HEK293 (cell line): ENCODE measurements around the gene NARF.

Experiments used
- BCL6B ChIP-seq: fragments of 450-650 bp; formaldehyde crosslinking; IDR thresholded peaks from 2 replicates; pipeline ENCODE4 v1.5.1; 2017; ENCODE audit warnings: missing biosample characterization, missing genetic modification characterization
- FEZF1 ChIP-seq: fragments of 450-650 bp; formaldehyde crosslinking; IDR thresholded peaks from 2 replicates; pipeline ENCODE4 v1.5.1; 2016; ENCODE audit warnings: missing biosample characterization, missing genetic modification characterization
- GLI4 ChIP-seq: fragments of 450-650 bp; formaldehyde crosslinking; IDR thresholded peaks from 2 replicates; pipeline ENCODE4 v1.5.1; 2016; ENCODE audit warnings: missing biosample characterization, missing genetic modification characterization
- HOXC10 ChIP-seq: sonication (generic); formaldehyde crosslinking; IDR thresholded peaks from 2 replicates; pipeline ENCODE4 v1.8.1; 2023; ENCODE audit warnings: mild to moderate bottlenecking, missing genetic modification reagents
- KLF1 ChIP-seq: fragments of 450-650 bp; formaldehyde crosslinking; IDR thresholded peaks from 2 replicates; pipeline ENCODE4 v1.5.1; 2016; ENCODE audit warnings: missing biosample characterization, missing genetic modification characterization
- KLF8 ChIP-seq: fragments of 450-650 bp; formaldehyde crosslinking; IDR thresholded peaks from 2 replicates; pipeline ENCODE4 v1.5.1; 2016; ENCODE audit warnings: missing biosample characterization, missing genetic modification characterization
- KLF9 ChIP-seq: fragments of 450-650 bp; formaldehyde crosslinking; IDR thresholded peaks from 2 replicates; pipeline ENCODE4 v1.5.1; 2016; ENCODE audit warnings: missing biosample characterization, missing genetic modification characterization, low read depth
- MYNN ChIP-seq: fragments of 450-650 bp; formaldehyde crosslinking; IDR thresholded peaks from 2 replicates; pipeline ENCODE4 v1.5.1; 2016; ENCODE audit warnings: missing biosample characterization, missing genetic modification characterization, borderline replicate concordance
- RBAK ChIP-seq: fragments of 450-650 bp; formaldehyde crosslinking; IDR thresholded peaks from 2 replicates; pipeline ENCODE4 v1.5.1; 2016; ENCODE audit warnings: missing biosample characterization, missing genetic modification characterization
- YY2 ChIP-seq: fragments of 450-650 bp; formaldehyde crosslinking; IDR thresholded peaks from 2 replicates; pipeline ENCODE4 v1.5.1; 2016; ENCODE audit warnings: missing biosample characterization, missing genetic modification characterization
- ZBTB1 ChIP-seq: fragments of 450-650 bp; formaldehyde crosslinking; IDR thresholded peaks from 2 replicates; pipeline ENCODE4 v1.5.1; 2016; ENCODE audit warnings: missing biosample characterization, missing genetic modification characterization
- ZBTB26 ChIP-seq: fragments of 450-650 bp; formaldehyde crosslinking; optimal IDR thresholded peaks from 2 replicates; pipeline ENCODE3; 2016; ENCODE audit warnings: missing biosample characterization, mild to moderate bottlenecking, missing genetic modification characterization
- ZBTB48 ChIP-seq: fragments of 450-650 bp; formaldehyde crosslinking; IDR thresholded peaks from 2 replicates; pipeline ENCODE4 v1.5.1; 2016; ENCODE audit warnings: missing biosample characterization, missing genetic modification characterization
- ZFP41 ChIP-seq: fragments of 450-650 bp; formaldehyde crosslinking; IDR thresholded peaks from 2 replicates; pipeline ENCODE4 v1.5.1; 2016; ENCODE audit warnings: missing biosample characterization, missing genetic modification characterization, borderline replicate concordance
- ZNF114 ChIP-seq: fragments of 450-650 bp; formaldehyde crosslinking; IDR thresholded peaks from 2 replicates; pipeline ENCODE4 v1.5.0; 2017; ENCODE audit warnings: missing biosample characterization, missing genetic modification characterization
- ZNF132 ChIP-seq: fragments of 450-650 bp; formaldehyde crosslinking; IDR thresholded peaks from 2 replicates; pipeline ENCODE4 v1.5.1; 2017; ENCODE audit warnings: missing biosample characterization, missing genetic modification characterization, borderline replicate concordance
- ZNF148 ChIP-seq: fragments of 450-650 bp; formaldehyde crosslinking; IDR thresholded peaks from 2 replicates; pipeline ENCODE4 v1.5.0; 2017; ENCODE audit warnings: missing biosample characterization, missing genetic modification characterization, borderline replicate concordance
- ZNF155 ChIP-seq: fragments of 450-650 bp; formaldehyde crosslinking; IDR thresholded peaks from 2 replicates; pipeline ENCODE4 v1.5.1; 2016; ENCODE audit warnings: missing biosample characterization, missing genetic modification characterization
- ZNF157 ChIP-seq: fragments of 450-650 bp; formaldehyde crosslinking; IDR thresholded peaks from 2 replicates; pipeline ENCODE4 v1.5.1; 2016; ENCODE audit warnings: missing biosample characterization, missing genetic modification characterization
- ZNF175 ChIP-seq: fragments of 450-650 bp; formaldehyde crosslinking; IDR thresholded peaks from 2 replicates; pipeline ENCODE4 v1.5.1; 2016; ENCODE audit warnings: missing biosample characterization, missing genetic modification characterization
- ZNF184 ChIP-seq: fragments of 450-650 bp; IDR thresholded peaks from 2 replicates; pipeline ENCODE4 v1.5.1; 2018; ENCODE audit warnings: missing biosample characterization, mild to moderate bottlenecking, missing genetic modification characterization
- ZNF302 ChIP-seq: fragments of 450-650 bp; formaldehyde crosslinking; IDR thresholded peaks from 2 replicates; pipeline ENCODE4 v1.5.1; 2016; ENCODE audit warnings: missing biosample characterization, missing genetic modification characterization, low read depth
- ZNF341 ChIP-seq: fragments of 450-650 bp; formaldehyde crosslinking; IDR thresholded peaks from 2 replicates; pipeline ENCODE4; 2016; ENCODE audit warnings: low read depth, missing biosample characterization, missing genetic modification characterization
- ZNF350 ChIP-seq: fragments of 450-650 bp; formaldehyde crosslinking; IDR thresholded peaks from 2 replicates; pipeline ENCODE4 v1.5.0; 2017; ENCODE audit warnings: missing biosample characterization, mild to moderate bottlenecking, missing genetic modification characterization
- ZNF366 ChIP-seq: fragments of 450-650 bp; formaldehyde crosslinking; conservative IDR thresholded peaks from 2 replicates; pipeline ENCODE4 v1.5.1; 2016; ENCODE audit warnings: missing biosample characterization, missing genetic modification characterization
- ZNF394 ChIP-seq: fragments of 450-650 bp; formaldehyde crosslinking; IDR thresholded peaks from 2 replicates; pipeline ENCODE4 v1.5.1; 2016; ENCODE audit warnings: missing biosample characterization, missing genetic modification characterization, mild to moderate bottlenecking, moderate library complexity, borderline replicate concordance
- ZNF510 ChIP-seq: fragments of 450-650 bp; formaldehyde crosslinking; IDR thresholded peaks from 2 replicates; pipeline ENCODE4 v1.5.1; 2018; ENCODE audit warnings: mild to moderate bottlenecking, missing genetic modification characterization, missing biosample characterization; ENCODE audit not compliant: insufficient replicate concordance
- ZNF610 ChIP-seq: fragments of 450-650 bp; formaldehyde crosslinking; IDR thresholded peaks from 2 replicates; pipeline ENCODE4 v1.5.1; 2016; ENCODE audit warnings: missing biosample characterization, missing genetic modification characterization, borderline replicate concordance
- ZNF639 ChIP-seq: fragments of 450-650 bp; formaldehyde crosslinking; IDR thresholded peaks from 2 replicates; pipeline ENCODE4 v1.5.1; 2016; ENCODE audit warnings: missing biosample characterization, missing genetic modification characterization
- ZNF707 ChIP-seq: fragments of 450-650 bp; formaldehyde crosslinking; IDR thresholded peaks from 2 replicates; pipeline ENCODE4 v1.5.1; 2016; ENCODE audit warnings: missing biosample characterization, missing genetic modification characterization
- ZNF76 ChIP-seq: fragments of 450-650 bp; formaldehyde crosslinking; IDR thresholded peaks from 2 replicates; pipeline ENCODE4; 2016; ENCODE audit warnings: low read depth, missing biosample characterization, missing genetic modification characterization, borderline replicate concordance
- ZSCAN16 ChIP-seq: fragments of 450-650 bp; formaldehyde crosslinking; IDR thresholded peaks from 2 replicates; pipeline ENCODE4 v1.5.1; 2016; ENCODE audit warnings: missing biosample characterization, missing genetic modification characterization
- TF ChIP-seq, protein P1 (sequence below): fragments of 450-650 bp; formaldehyde crosslinking; IDR thresholded peaks from 2 replicates; pipeline ENCODE4 v1.5.1; 2017; ENCODE audit warnings: missing biosample characterization, missing genetic modification characterization

Gene NARF

DNA sequence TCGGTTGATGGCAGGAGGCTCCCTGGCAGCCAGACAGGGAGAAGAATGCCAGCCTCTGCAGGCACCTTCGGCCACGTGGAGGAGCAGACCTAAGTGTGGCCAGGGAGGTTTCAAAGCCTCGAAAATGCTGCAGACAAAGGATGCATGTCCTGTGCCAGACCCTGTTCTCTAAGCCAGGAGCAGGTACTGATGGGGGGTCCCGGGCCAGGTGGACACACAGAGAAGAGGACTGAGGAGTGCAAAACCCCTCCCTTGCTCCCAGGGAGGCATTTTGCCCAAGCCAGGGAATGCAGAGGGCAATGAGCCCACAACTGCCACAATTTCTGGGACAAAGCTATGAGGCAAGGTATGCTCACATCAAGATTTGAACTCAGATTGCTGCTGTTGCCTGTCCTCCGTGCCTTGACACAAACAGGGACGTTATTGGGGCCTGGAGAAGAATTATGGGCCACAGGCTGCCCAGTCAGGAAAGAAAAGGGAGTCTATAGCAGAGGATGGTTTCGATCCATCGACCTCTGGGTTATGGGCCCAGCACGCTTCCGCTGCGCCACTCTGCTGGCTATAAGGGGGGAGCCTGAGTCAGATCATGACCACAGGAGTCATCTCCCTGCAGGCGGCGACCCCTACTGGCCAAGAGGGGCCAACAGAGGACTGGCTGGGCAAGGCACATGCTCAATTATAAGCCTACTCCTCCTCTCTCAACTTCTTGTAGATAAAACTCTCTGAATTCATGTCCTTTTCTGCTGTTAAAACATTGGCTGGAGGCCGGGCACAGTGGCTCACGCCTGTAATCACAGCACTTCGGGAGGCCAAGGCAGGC lies 35.9 kb downstream of the NARF start (continued):
- TF ChIP-seq RBAK (tag by site-specific recombination) (no peak), GLI4 (tag by site-specific recombination) (peak; percentile 74; the same call in 1 of the 2 replicates), ZNF341 (tag by site-specific recombination) (peak; percentile 41), HOXC10 (CRISPR knock-in tag) (no peak), ZNF350 (tag by site-specific recombination) (no peak), ZNF394 (tag by site-specific recombination) (peak; percentile 90), FEZF1 (tag by site-specific recombination) (peak; percentile 26; the same call in 1 of the 2 replicates), ZNF302 (tag by site-specific recombination) (no peak), ZBTB1 (tag by site-specific recombination) (no peak), ZNF148 (no peak), ZNF639 (tag by site-specific recombination) (peak; percentile 91), ZNF366 (tag by site-specific recombination) (peak; percentile 98), BCL6B (tag by site-specific recombination) (no peak), YY2 (tag by site-specific recombination) (peak; percentile 52), ZNF610 (tag by site-specific recombination) (0 out of 2 replicates have a peak, but pooled peaks have one; percentile 57), ZBTB26 (tag by site-specific recombination) (peak; percentile 45), ZFP41 (tag by site-specific recombination) (no peak), ZNF132 (tag by site-specific recombination) (no peak), ZSCAN16 (tag by site-specific recombination) (no peak), ZNF157 (tag by site-specific recombination) (no peak), ZNF114 (tag by site-specific recombination) (no peak), ZNF184 (tag by site-specific recombination) (peak; percentile 75; the same call in 1 of the 2 replicates), MYNN (no peak), KLF8 (peak; percentile 86), ZNF707 (no peak), ZNF155 (tag by site-specific recombination) (no peak), ZNF76 (peak; percentile 86), ZNF175 (tag by site-specific recombination) (no peak), ZBTB48 (tag by site-specific recombination) (peak; percentile 98), ZNF510 (tag by site-specific recombination) (no peak), KLF1 (tag by site-specific recombination) (0 out of 2 replicates have a peak, but pooled peaks have one; percentile 19), KLF9 (tag by site-specific recombination) (no peak)
- TF ChIP-seq, protein P1, sequence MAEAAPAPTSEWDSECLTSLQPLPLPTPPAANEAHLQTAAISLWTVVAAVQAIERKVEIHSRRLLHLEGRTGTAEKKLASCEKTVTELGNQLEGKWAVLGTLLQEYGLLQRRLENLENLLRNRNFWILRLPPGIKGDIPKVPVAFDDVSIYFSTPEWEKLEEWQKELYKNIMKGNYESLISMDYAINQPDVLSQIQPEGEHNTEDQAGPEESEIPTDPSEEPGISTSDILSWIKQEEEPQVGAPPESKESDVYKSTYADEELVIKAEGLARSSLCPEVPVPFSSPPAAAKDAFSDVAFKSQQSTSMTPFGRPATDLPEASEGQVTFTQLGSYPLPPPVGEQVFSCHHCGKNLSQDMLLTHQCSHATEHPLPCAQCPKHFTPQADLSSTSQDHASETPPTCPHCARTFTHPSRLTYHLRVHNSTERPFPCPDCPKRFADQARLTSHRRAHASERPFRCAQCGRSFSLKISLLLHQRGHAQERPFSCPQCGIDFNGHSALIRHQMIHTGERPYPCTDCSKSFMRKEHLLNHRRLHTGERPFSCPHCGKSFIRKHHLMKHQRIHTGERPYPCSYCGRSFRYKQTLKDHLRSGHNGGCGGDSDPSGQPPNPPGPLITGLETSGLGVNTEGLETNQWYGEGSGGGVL (tag by site-specific recombination), result peak; percentile 81
